GM19467 (cell line): ENCODE data around the gene PTBP2.

Experiments
- ATAC-seq: cut with Tn5 transposase; IDR thresholded peaks from one replicate; pipeline ENCODE4 v1.9.1; 2021; ENCODE audit warnings: mild to moderate bottlenecking, moderate library complexity; ENCODE audit not compliant: unreplicated experiment

PTBP2 gene

GRCh38 chr1:96721416-96722160 lies at the start of gene PTBP2:
Gene PTBP2, plus strand, starts transcription at chr1:96721784. Its CDS starts 81 bp downstream, at chr1:96721865.
- ATAC-seq = peak; percentile 91

GRCh38 chr1:96674915-96675314 lies 46.7 kb upstream of the PTBP2 start:
- no peak for ATAC-seq

GRCh38 chr1:96682056-96682455 lies 39.5 kb upstream of the PTBP2 start:
- ATAC-seq = no peak

- no peak for ATAC-seq
Observed at GRCh38 chr1:96683931-96684330, 37.7 kb upstream of the PTBP2 start.

GRCh38 chr1:96684744-96685143 lies 36.8 kb upstream of the PTBP2 start:
- ATAC-seq = no peak

GRCh38 chr1:96688767-96689166 lies 32.8 kb upstream of the PTBP2 start:
- ATAC-seq = no peak

- ATAC-seq = no peak
Observed at GRCh38 chr1:96695954-96696353, 25.6 kb upstream of the PTBP2 start.

GRCh38 chr1:96698342-96698983 lies 23.1 kb upstream of the PTBP2 start:
- no peak for ATAC-seq

- ATAC-seq = no peak
Observed at GRCh38 chr1:96703186-96703585, 18.4 kb upstream of the PTBP2 start.

GRCh38 chr1:96707023-96707422 lies 14.6 kb upstream of the PTBP2 start:
- no peak for ATAC-seq

GRCh38 chr1:96708482-96708881 lies 13.1 kb upstream of the PTBP2 start:
- ATAC-seq = no peak

GRCh38 chr1:96710708-96711477 lies 10.7 kb upstream of the PTBP2 start:
- no peak for ATAC-seq

- no peak for ATAC-seq
Observed at GRCh38 chr1:96713649-96714048, 7.9 kb upstream of the PTBP2 start.

GRCh38 chr1:96714881-96715280 lies 6.7 kb upstream of the PTBP2 start:
- ATAC-seq = no peak

- no peak for ATAC-seq
Observed at GRCh38 chr1:96715482-96715881, 6.1 kb upstream of the PTBP2 start.

- peak; percentile 8 for ATAC-seq
Observed at GRCh38 chr1:96721053-96721415, 550 bp upstream of the PTBP2 start.

GRCh38 chr1:96722161-96722922 lies 758 bp downstream of the PTBP2 start:
- peak; percentile 48 for ATAC-seq

- ATAC-seq = no peak
Observed at GRCh38 chr1:96722958-96723357, 1.4 kb downstream of the PTBP2 start.

GRCh38 chr1:96723377-96723776 lies 1.8 kb downstream of the PTBP2 start:
- ATAC-seq = no peak

- no peak for ATAC-seq
Observed at GRCh38 chr1:96723936-96724335, 2.4 kb downstream of the PTBP2 start.

GRCh38 chr1:96727860-96728259 lies 6.3 kb downstream of the PTBP2 start:
- ATAC-seq = no peak
